Activated CD4-positive, alpha-beta T cell treated with anti-CD3 and anti-CD28 coated beads for 1 hour (primary cell): ENCODE results near the gene RXYLT1.
"Not testable (repeated sequence)": the region's sequence is repeated elsewhere in the genome, so short reads cannot be mapped to it uniquely, and the experiment has no call there.

Experiments used
- DNase-seq: peaks from one replicate; pipeline ENCODE4 v3.0.0-alpha.2; 2020

The RXYLT1 gene

GRCh38 chr12:63804746-63805145, 25.0 kb downstream of the RXYLT1 start:
- DNase-seq: no peak

GRCh38 chr12:63805704-63806672, 26.3 kb downstream of the RXYLT1 start:
- DNase-seq: no peak

GRCh38 chr12:63808631-63809030, 28.9 kb downstream of the RXYLT1 start:
- DNase-seq: no peak

GRCh38 chr12:63809566-63809965, 29.9 kb downstream of the RXYLT1 start:
- no peak for DNase-seq

- DNase-seq: no peak
These were observed 31.6 kb downstream of the RXYLT1 start for GRCh38 chr12:63811334-63811733.

GRCh38 chr12:63811755-63812154, 32.0 kb downstream of the RXYLT1 start:
- DNase-seq: no peak

GRCh38 chr12:63814146-63814772, 34.5 kb downstream of the RXYLT1 start:
- DNase-seq: no peak

- no peak for DNase-seq
These were observed 35.8 kb downstream of the RXYLT1 start for GRCh38 chr12:63815482-63815852.

- DNase-seq: no peak
These were observed 36.3 kb downstream of the RXYLT1 start for GRCh38 chr12:63816031-63816430.

GRCh38 chr12:63820427-63820826, 40.7 kb downstream of the RXYLT1 start:
- DNase-seq: no peak

GRCh38 chr12:63821781-63822251, 42.1 kb downstream of the RXYLT1 start:
- DNase-seq: no peak

GRCh38 chr12:63822352-63822751, 42.6 kb downstream of the RXYLT1 start:
- no peak for DNase-seq

- DNase-seq: no peak
These were observed 43.3 kb downstream of the RXYLT1 start for GRCh38 chr12:63823040-63823439.

- no peak for DNase-seq
These were observed 46.4 kb downstream of the RXYLT1 start for GRCh38 chr12:63826006-63826585.

GRCh38 chr12:63828867-63829266, 49.2 kb downstream of the RXYLT1 start:
- DNase-seq: no peak

GRCh38 chr12:63836046-63836445, 56.3 kb downstream of the RXYLT1 start:
- no peak for DNase-seq

- DNase-seq: no peak
These were observed 57.2 kb downstream of the RXYLT1 start for GRCh38 chr12:63836936-63837335.

GRCh38 chr12:63838411-63838810, 58.7 kb downstream of the RXYLT1 start:
- no peak for DNase-seq

- DNase-seq: no peak
These were observed 61.3 kb downstream of the RXYLT1 start for GRCh38 chr12:63841011-63841410.

- no peak for DNase-seq
These were observed 61.9 kb downstream of the RXYLT1 start for GRCh38 chr12:63841571-63841970.

- DNase-seq: not testable (repeated sequence)
These were observed 63.0 kb downstream of the RXYLT1 start for GRCh38 chr12:63842750-63843149.

- DNase-seq: no peak
These were observed 63.6 kb downstream of the RXYLT1 start for GRCh38 chr12:63843254-63843720.

- DNase-seq: peak; percentile 63
These were observed 64.1 kb downstream of the RXYLT1 start for GRCh38 chr12:63843721-63844390.
